HG03520 (cell line): ENCODE data around the gene NIT1.
A peak's percentile ranks its signal among the peaks of the same experiment; 100 is the strongest.

ENCODE experiments used
- ATAC-seq: cut with Tn5 transposase; IDR thresholded peaks from one replicate; pipeline ENCODE4 v1.9.1; 2021; ENCODE audit warnings: mild to moderate bottlenecking, moderate library complexity; ENCODE audit not compliant: unreplicated experiment

NIT1 gene, protein sequence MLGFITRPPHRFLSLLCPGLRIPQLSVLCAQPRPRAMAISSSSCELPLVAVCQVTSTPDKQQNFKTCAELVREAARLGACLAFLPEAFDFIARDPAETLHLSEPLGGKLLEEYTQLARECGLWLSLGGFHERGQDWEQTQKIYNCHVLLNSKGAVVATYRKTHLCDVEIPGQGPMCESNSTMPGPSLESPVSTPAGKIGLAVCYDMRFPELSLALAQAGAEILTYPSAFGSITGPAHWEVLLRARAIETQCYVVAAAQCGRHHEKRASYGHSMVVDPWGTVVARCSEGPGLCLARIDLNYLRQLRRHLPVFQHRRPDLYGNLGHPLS

GRCh38 chr1:161117759-161118581, at the start of gene NIT1, which contains the start of gene PFDN2:
TSS of gene NIT1 (plus strand) at chr1:161118105. CDS start at chr1:161118177, 72 bp downstream.
TSS of gene PFDN2 (minus strand) at chr1:161118037. CDS start at chr1:161118026, 11 bp downstream.
- ATAC-seq = peak; percentile 60

GRCh38 chr1:161068306-161069234, 49.3 kb upstream of the NIT1 start:
- no peak for ATAC-seq

GRCh38 chr1:161069241-161069640, 48.7 kb upstream of the NIT1 start:
- ATAC-seq = no peak

GRCh38 chr1:161069731-161070270, 48.1 kb upstream of the NIT1 start, which contains the start of gene ARHGAP30:
TSS of gene ARHGAP30 (minus strand) at chr1:161069891. CDS start at chr1:161069624, 267 bp downstream.
- ATAC-seq = peak; percentile 84

- no peak for ATAC-seq
Measured at GRCh38 chr1:161070761-161071160, 47.1 kb upstream of the NIT1 start.

DNA sequence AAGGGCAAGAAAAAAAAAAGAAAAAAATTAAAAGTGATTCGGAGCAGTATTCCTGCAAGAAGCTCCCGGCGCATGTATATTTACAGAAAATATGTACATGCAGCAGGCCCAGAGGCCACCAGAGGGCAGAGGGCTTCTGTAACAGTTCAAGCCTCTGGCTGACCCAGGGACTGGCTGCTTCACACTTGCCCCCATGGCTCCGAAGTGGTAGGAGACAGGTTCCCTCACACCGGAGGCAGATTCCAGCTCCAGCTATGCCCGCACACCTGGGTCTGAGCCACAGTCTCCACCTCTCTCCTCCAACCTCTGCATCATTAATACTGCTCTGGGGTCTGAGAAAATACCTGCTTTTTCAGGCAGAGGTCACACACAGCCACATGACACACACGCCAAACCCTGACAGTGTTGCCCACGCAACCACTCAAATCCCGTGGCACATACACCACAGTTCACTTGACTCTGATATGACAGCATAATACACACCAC, 46.0 kb upstream of the NIT1 start:
- ATAC-seq = no peak

DNA sequence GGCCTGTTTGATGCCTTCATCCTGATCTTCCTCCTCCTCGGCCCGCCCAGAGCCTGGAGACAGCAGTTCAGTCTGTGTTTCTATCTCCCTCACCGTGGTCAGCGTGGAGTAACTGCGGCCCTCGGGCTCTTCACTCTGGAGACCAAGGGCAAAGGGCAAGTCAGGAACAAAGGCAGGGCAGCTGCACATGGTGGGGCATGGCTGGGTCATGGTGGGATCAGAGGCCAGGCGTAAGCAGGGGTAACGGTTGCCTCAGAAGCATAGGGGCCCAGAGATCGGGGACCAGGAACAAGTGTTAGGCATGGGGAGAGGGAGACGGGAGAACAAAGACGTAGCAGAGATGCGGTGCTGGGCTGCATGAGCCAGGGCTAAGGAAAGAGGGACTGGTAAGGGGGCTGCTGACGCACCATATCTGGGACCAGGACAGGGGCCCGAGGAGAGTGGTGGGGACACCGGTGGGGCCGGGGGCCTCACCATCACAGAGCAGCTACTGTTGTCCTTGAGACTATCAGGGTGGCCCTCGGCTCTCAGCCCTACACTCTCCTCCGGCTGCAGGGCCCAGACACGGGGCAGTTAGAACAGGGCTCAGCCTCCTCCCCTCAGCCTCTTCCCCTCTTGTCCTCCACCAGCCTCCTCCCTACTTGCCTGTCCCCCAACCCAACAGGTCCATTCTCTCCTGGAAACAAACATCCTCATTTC, 45.0 kb upstream of the NIT1 start:
- no peak for ATAC-seq

GRCh38 chr1:161073474-161074121, 44.3 kb upstream of the NIT1 start:
- no peak for ATAC-seq

DNA sequence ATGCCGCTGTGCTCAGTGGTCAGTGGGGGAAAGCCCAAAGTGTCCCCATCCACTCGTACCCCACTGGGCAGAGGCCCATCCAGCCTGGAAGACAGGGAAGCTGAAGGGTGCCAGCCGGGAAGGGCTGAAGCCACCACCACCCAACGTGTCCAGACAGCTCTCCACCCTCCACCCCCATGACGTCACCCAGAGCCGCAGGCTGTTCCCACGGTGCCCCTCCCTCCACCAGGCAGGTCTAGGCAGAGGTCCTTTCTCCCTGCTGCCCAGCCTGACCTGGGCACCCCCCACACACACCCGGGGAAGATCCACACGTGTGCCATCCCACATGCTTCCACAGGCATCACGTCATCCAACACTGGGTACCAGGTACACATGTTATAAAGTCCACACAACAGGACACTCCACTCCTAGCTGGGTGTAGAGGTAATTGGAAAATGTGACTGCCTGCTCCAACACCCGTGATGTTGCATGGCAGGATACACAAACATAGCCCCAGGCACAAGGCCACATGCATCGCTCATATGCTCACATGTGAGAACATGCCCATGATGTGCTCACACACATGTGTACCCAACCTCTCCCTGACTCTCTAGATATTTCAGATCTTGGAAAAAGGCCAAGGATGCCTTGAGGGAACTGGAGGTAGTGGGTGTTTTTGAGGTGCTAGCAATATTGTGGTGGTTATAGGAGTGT, 43.1 kb upstream of the NIT1 start:
- no peak for ATAC-seq

GRCh38 chr1:161076410-161076809, 41.5 kb upstream of the NIT1 start:
- ATAC-seq = no peak

DNA sequence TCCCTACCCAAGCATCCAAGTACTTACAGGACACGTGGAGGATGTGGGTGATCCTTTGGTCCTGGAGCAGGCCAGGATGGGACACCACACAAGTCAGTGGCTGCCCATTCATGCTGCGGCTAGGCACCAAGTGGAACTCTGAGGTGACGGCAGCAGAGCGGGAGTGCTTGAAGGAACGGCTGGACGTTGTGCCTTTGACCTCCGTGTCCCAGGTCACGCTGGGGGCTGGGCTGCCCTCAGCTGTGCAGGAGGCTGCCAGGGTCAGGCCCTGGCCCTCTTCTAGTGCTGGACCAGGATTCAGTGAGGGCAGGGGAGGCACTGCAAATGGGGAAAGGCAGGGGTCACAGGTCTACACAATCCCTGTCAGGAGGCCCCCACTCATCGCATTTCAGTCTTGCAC, 40.5 kb upstream of the NIT1 start:
- ATAC-seq = no peak

DNA sequence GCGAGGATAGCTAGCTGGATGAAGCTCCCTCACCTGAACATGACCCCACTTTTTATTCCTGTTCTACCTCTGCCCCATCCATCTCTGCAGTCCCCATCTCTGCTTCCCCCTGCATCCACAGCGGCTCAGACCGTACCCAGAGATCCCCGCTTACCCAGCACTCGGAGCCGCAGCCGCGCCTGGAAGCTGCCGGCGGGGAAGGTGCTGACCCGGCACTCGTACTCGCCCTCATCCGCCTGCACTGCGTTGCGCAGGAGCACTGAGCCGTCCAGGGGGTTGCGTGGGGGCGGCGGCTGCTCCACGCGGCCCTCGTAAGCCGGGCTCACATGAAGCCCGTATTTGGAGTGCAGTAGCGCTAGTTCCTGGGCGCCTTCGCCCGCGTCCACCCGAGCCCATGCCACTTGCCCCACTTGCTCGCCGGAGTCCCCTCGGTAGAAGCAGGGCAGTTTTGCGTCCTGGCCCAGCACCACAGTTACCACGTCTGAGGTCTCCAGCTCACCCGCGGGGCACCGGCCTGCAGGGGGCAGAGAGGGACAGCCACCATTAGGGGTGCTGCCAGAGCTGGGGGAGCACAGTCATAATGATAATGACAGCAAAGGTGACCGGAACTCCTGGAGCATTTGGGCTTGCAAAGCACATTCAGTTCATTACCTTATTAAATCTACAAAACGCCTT, 38.3 kb upstream of the NIT1 start:
- no peak for ATAC-seq

- no peak for ATAC-seq
Measured at GRCh38 chr1:161080441-161081405, 37.2 kb upstream of the NIT1 start.

GRCh38 chr1:161081519-161081918, 36.4 kb upstream of the NIT1 start:
- no peak for ATAC-seq

- no peak for ATAC-seq
Measured at GRCh38 chr1:161082483-161082882, 35.4 kb upstream of the NIT1 start.

DNA sequence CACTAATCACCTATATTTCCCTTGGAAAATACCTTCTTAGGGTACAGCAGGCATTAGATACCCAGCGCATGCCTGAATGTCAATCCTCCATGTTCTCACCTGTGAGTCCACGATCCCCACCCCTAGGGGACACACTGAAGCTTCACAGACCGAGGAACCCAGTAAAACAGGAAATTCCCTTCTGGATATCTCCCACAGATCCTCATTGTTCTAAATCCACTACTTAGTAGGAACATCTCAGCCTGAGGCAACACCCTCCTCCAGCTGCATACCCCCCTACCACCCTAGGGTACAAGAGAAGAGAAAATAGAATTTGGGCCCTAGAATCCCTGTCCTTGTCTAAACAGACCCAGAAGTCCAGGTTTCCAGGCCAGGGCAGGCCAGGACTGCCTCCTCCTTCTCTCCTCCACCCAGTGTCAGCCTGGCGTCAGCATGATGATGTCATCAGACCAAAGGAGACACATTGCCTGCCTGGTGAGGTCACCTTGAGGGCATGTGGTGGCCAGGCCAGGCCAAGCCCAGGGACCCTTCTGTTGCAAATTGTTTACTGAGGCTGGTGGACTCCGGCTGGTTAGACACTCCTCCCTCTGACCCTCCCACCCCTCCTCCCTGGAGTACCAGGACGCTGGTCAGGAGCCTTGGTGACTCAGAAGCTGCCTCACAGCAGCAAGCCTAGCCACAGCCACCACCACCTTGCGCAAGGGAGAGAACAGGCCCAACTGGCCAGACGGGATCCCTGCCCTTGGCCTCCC, 34.7 kb upstream of the NIT1 start:
- ATAC-seq = no peak
